ENCODE results near the gene HTR3B. TPM values are rescaled to one million over a fixed set of nuclear protein-coding genes. Genes with fewer than 3 reads are reported as not detected.

The HTR3B gene
- total RNA-seq, 2 donors from 2014 or later = not detected

Other genes starting within 250 kb of the HTR3B start
- 1 to 10 TPM; 1.0 to 1.2 TPM for gene TMPRSS5, start 198.5 kb upstream of the HTR3B start, total RNA-seq
- gene ZW10, start 131.1 kb upstream of the HTR3B start, total RNA-seq = 10 to 100 TPM; 24.1 to 26.4 TPM
- not detected for gene CLDN25, start 125.0 kb upstream of the HTR3B start, total RNA-seq
- gene USP28, start 29.2 kb upstream of the HTR3B start, total RNA-seq = 10 to 100 TPM; 67.0 to 73.7 TPM
- gene HTR3A, start 70.3 kb downstream of the HTR3B start, total RNA-seq = under 1 TPM in 1 of 2 donors, not detected in 1; 0.55 TPM
- 1 to 10 TPM; 4.1 to 5.8 TPM for gene ZBTB16, start 154.9 kb downstream of the HTR3B start, total RNA-seq

All from endodermal cell (in vitro differentiated cells).